ENCODE measurements around the gene PNKD. TPM values are rescaled to one million over a fixed set of nuclear protein-coding genes. Genes with fewer than 3 reads are reported as not detected.

Gene PNKD
- total RNA-seq, 1 experiment from 2014 or later, result 97.7 TPM

- H3K27ac ChIP-seq (ENCODE audit: low read length), result no peak overlapping the region
- H4K20me1 ChIP-seq (ENCODE audit: low read length), result no peaks in the 10 kb centered on the region
- no peak for ATAC-seq
- intact Hi-C loops (cut with micrococcal nuclease), result no loop called here
- no peak for DNase-seq
- no TSS peak for BruUV-seq (replicated peaks)
- no peak overlapping the region for H3K4me3 ChIP-seq (ENCODE audit: low read length)
- no peak overlapping the region for H2AFZ ChIP-seq (ENCODE audit: low read length)
- TF ChIP-seq EZH2phosphoT487 (IDR thresholded peaks at IDR 0.05; ENCODE audit: borderline replicate concordance, low read length), result no peak
- no peak for TF ChIP-seq EZH2 (IDR thresholded peaks at IDR 0.05; ENCODE audit: low read length, unreplicated experiment)
- no peak for TF ChIP-seq CTCF (conservative IDR thresholded peaks at IDR 0.05; ENCODE audit: low read depth, low read length)
- peaks cover 34% of the 10 kb centered on the region for H3K79me2 ChIP-seq (ENCODE audit: low read length)
- peaks cover 11% of the 10 kb centered on the region for H3K4me1 ChIP-seq (ENCODE audit: insufficient read depth, low read length)
- H3K9me2 ChIP-seq (replicated peaks; ENCODE audit: low read length), result no peaks in the 10 kb centered on the region
- CTCF ChIA-PET, result no interaction called here
- no peaks in the 10 kb centered on the region for H3F3A ChIP-seq (ENCODE audit: low read length, unreplicated experiment)
- no peak overlapping the region for H3K4me2 ChIP-seq (ENCODE audit: low read length)
- H3K9me3 ChIP-seq (ENCODE audit: low read length), result no peaks in the 10 kb centered on the region
- H3K9ac ChIP-seq (ENCODE audit: low read length), result no peak overlapping the region
- H3K27me3 ChIP-seq (ENCODE audit: low read length), result no peaks in the 10 kb centered on the region
- POLR2A ChIA-PET (ENCODE audit: unreplicated experiment), result no interaction called here
- peaks cover 10% of the 10 kb centered on the region for H3K36me3 ChIP-seq (ENCODE audit: low read depth, low read length)
These were observed 3.1 kb upstream of the PNKD start for GRCh38 chr2:218267259-218267658.

GRCh38 chr2:218270721-218271486 lies 585 bp downstream of the PNKD start:
- DNase-seq, result peak; percentile 37
- Histone ChIP-seq H3K9ac (ENCODE audit: low read length) (peak overlapping the region; percentile 79), H3K4me1 (ENCODE audit: insufficient read depth, low read length) (peaks cover 19% of the 10 kb centered on the region), H2AFZ (ENCODE audit: low read length) (peak overlapping the region; percentile 79), H3K4me3 (ENCODE audit: low read length) (peak overlapping the region; percentile 87), H4K20me1 (ENCODE audit: low read length) (no peaks in the 10 kb centered on the region), H3K4me2 (ENCODE audit: low read length) (peak overlapping the region; percentile 97), H3K79me2 (ENCODE audit: low read length) (peaks cover 39% of the 10 kb centered on the region), H3K27ac (ENCODE audit: low read length) (0 out of 2 replicates have a peak overlapping the region, but pooled peaks have one; percentile 2), H3K9me3 (ENCODE audit: low read length) (no peaks in the 10 kb centered on the region), H3K27me3 (ENCODE audit: low read length) (no peaks in the 10 kb centered on the region), H3F3A (ENCODE audit: low read length, unreplicated experiment) (no peaks in the 10 kb centered on the region), H3K36me3 (ENCODE audit: low read depth, low read length) (peaks cover 30% of the 10 kb centered on the region), H3K9me2 (replicated peaks; ENCODE audit: low read length) (no peaks in the 10 kb centered on the region)
- CTCF ChIA-PET, result interaction anchor here (0.6 to 1.4 kb wide), 3 partner anchors 16 to 126 kb away, joined by 3 to 8 read pairs (median 5); no protein-coding TSS in a partner anchor
- TF ChIP-seq CTCF (conservative IDR thresholded peaks at IDR 0.05; ENCODE audit: low read depth, low read length), result no peak
- no peak for TF ChIP-seq EZH2phosphoT487 (IDR thresholded peaks at IDR 0.05; ENCODE audit: borderline replicate concordance, low read length)
- TF ChIP-seq EZH2 (IDR thresholded peaks at IDR 0.05; ENCODE audit: low read length, unreplicated experiment), result no peak
- intact Hi-C loops (cut with micrococcal nuclease), result loop anchor here (2.0 kb wide), 1 partner anchor 84 kb away; no protein-coding TSS in a partner anchor
- BruUV-seq (replicated peaks), result TSS peak; percentile 26
- peak; percentile 6 for ATAC-seq
- POLR2A ChIA-PET (ENCODE audit: unreplicated experiment), result interaction anchor here (0.9 to 1.3 kb wide), 3 partner anchors 16 to 219 kb away, joined by 3 to 8 read pairs (median 4); no protein-coding TSS in a partner anchor

GRCh38 chr2:218271487-218271797 lies 1.1 kb downstream of the PNKD start:
- 0 out of 2 replicates have a peak overlapping the region, but pooled peaks have one; percentile 2 for H3K27ac ChIP-seq (ENCODE audit: low read length)
- no peaks in the 10 kb centered on the region for H3K9me3 ChIP-seq (ENCODE audit: low read length)
- no peaks in the 10 kb centered on the region for H3K27me3 ChIP-seq (ENCODE audit: low read length)
- DNase-seq, result peak; percentile 30
- H4K20me1 ChIP-seq (ENCODE audit: low read length), result no peaks in the 10 kb centered on the region
- no peaks in the 10 kb centered on the region for H3K9me2 ChIP-seq (replicated peaks; ENCODE audit: low read length)
- peak overlapping the region; percentile 79; the same call in 1 of the 2 replicates for H2AFZ ChIP-seq (ENCODE audit: low read length)
- BruUV-seq (replicated peaks), result no TSS peak
- H3K4me1 ChIP-seq (ENCODE audit: insufficient read depth, low read length), result peaks cover 19% of the 10 kb centered on the region
- peak overlapping the region; percentile 87 for H3K4me3 ChIP-seq (ENCODE audit: low read length)
- H3K4me2 ChIP-seq (ENCODE audit: low read length), result peak overlapping the region; percentile 97
- CTCF ChIA-PET, result no interaction called here
- intact Hi-C loops (cut with micrococcal nuclease), result loop anchor here (2.0 kb wide), 1 partner anchor 85 kb away; no protein-coding TSS in a partner anchor
- TF ChIP-seq EZH2phosphoT487 (IDR thresholded peaks at IDR 0.05; ENCODE audit: borderline replicate concordance, low read length), result no peak
- peaks cover 29% of the 10 kb centered on the region; the same call in 1 of the 2 replicates for H3K36me3 ChIP-seq (ENCODE audit: low read depth, low read length)
- POLR2A ChIA-PET (ENCODE audit: unreplicated experiment), result no interaction called here
- no peak for ATAC-seq
- peaks cover 39% of the 10 kb centered on the region for H3K79me2 ChIP-seq (ENCODE audit: low read length)
- H3F3A ChIP-seq (ENCODE audit: low read length, unreplicated experiment), result no peaks in the 10 kb centered on the region
- peak overlapping the region; percentile 79 for H3K9ac ChIP-seq (ENCODE audit: low read length)
